WTC11 (cell line): ENCODE results near the gene RAX2. TPM values are rescaled to one million over a fixed set of nuclear protein-coding genes. Genes with fewer than 3 reads are reported as not detected.

Experiments used
- ATAC-seq: fragments of 200-7000 bp; cut with Tn5 transposase; 2 replicates; pipeline ENCODE4 v1.10.0; 2021; ENCODE audit warnings: mild to moderate bottlenecking, moderate library complexity
- CTCF ChIA-PET: fragments of 300-600 bp; sonication (Branson Sonifier 250); formaldehyde crosslinking; loops from one replicate; lab custom pipeline; 2021; ENCODE audit warnings: antibody characterized with exemption; lab: Charles Lee
- POLR2A ChIA-PET: fragments of 350-600 bp; sonication (Branson Sonifier 250); formaldehyde crosslinking; loops from one replicate; lab custom pipeline; 2021; ENCODE audit warnings: antibody characterized with exemption; lab: Charles Lee
- DNase-seq: peaks from one replicate; pipeline ENCODE4 v3.0.0; 2021; ENCODE audit warnings: low spot score
- H3K27ac Mint-ChIP-seq: 2 replicates; pipeline ENCODE4 v1.8.0; 2021; ENCODE audit warnings: mixed read lengths
- H3K27me3 Mint-ChIP-seq: 2 replicates; pipeline ENCODE4 v1.8.0; 2021; ENCODE audit warnings: low read depth, mild to moderate bottlenecking, moderate library complexity, mixed read lengths
- H3K36me3 Mint-ChIP-seq: 2 replicates; pipeline ENCODE4 v1.8.0; 2021; ENCODE audit warnings: mixed read lengths
- H3K4me1 Mint-ChIP-seq: 2 replicates; pipeline ENCODE4 v1.8.0; 2022; ENCODE audit warnings: mixed read lengths
- H3K4me3 Mint-ChIP-seq: 2 replicates; pipeline ENCODE4 v1.8.0; 2021; ENCODE audit warnings: mild to moderate bottlenecking, moderate library complexity, mixed read lengths
- H3K9me3 Mint-ChIP-seq: 2 replicates; pipeline ENCODE4 v1.8.0; 2021; ENCODE audit warnings: mixed read lengths
- ATF1 ChIP-seq: sonication (generic); formaldehyde crosslinking; IDR thresholded peaks from 2 replicates; pipeline ENCODE4 v1.8.1; 2023; ENCODE audit warnings: mild to moderate bottlenecking, moderate library complexity, missing genetic modification reagents
- ATF3 ChIP-seq: sonication (generic); formaldehyde crosslinking; conservative IDR thresholded peaks from 2 replicates; pipeline ENCODE4 v1.8.1; 2022; ENCODE audit warnings: mild to moderate bottlenecking, missing genetic modification reagents
- CBFB ChIP-seq: sonication (generic); formaldehyde crosslinking; IDR thresholded peaks from 2 replicates; pipeline ENCODE4 v1.8.1; 2022; ENCODE audit warnings: mild to moderate bottlenecking, low read depth, missing genetic modification reagents
- CDX4 ChIP-seq: fragments of 250-450 bp; sonication (Bioruptor Pico); IDR thresholded peaks from 2 replicates; pipeline ENCODE4 v1.9.0; 2021; ENCODE audit warnings: moderate library complexity, mild to moderate bottlenecking, inconsistent platforms, borderline replicate concordance
- CTCF ChIP-seq: fragments of 200-600 bp; IDR thresholded peaks from 2 replicates; pipeline ENCODE4 v1.8.0; 2022; ENCODE audit warnings: antibody characterized with exemption
- ETV6 ChIP-seq: sonication (generic); formaldehyde crosslinking; IDR thresholded peaks from 2 replicates; pipeline ENCODE4 v1.8.1; 2022; ENCODE audit warnings: mild to moderate bottlenecking, missing genetic modification reagents
- FOXK1 ChIP-seq: sonication (generic); formaldehyde crosslinking; IDR thresholded peaks from 2 replicates; pipeline ENCODE4 v1.8.0; 2022; ENCODE audit warnings: mild to moderate bottlenecking, moderate library complexity, missing genetic modification reagents
- GTF2I ChIP-seq: fragments of 250-450 bp; sonication (Bioruptor Pico); conservative IDR thresholded peaks from 2 replicates; pipeline ENCODE4 v1.4.0; 2021; ENCODE audit warnings: mild to moderate bottlenecking
- JUN ChIP-seq: sonication (generic); formaldehyde crosslinking; IDR thresholded peaks from 2 replicates; pipeline ENCODE4 v1.8.0; 2023; ENCODE audit warnings: mild to moderate bottlenecking, missing genetic modification reagents
- MAX ChIP-seq: sonication (generic); formaldehyde crosslinking; IDR thresholded peaks from 2 replicates; pipeline ENCODE4 v1.8.0; 2022; ENCODE audit warnings: mild to moderate bottlenecking, missing genetic modification reagents
- MXD4 ChIP-seq: fragments of 250-450 bp; sonication (Bioruptor Pico); IDR thresholded peaks from 2 replicates; pipeline ENCODE4 v1.8.0; 2021; ENCODE audit warnings: mild to moderate bottlenecking, moderate library complexity, borderline replicate concordance
- NFE2L1 ChIP-seq: sonication (generic); formaldehyde crosslinking; IDR thresholded peaks from 2 replicates; pipeline ENCODE4 v1.8.1; 2023; ENCODE audit warnings: missing genetic modification reagents
- PRDM15 ChIP-seq: sonication (generic); formaldehyde crosslinking; IDR thresholded peaks from 2 replicates; pipeline ENCODE4 v1.8.0; 2022; ENCODE audit warnings: missing genetic modification reagents
- TEAD1 ChIP-seq: sonication (generic); formaldehyde crosslinking; IDR thresholded peaks from 2 replicates; pipeline ENCODE4 v1.8.0; 2022; ENCODE audit warnings: mild to moderate bottlenecking, missing genetic modification reagents
- ZNF121 ChIP-seq: sonication (generic); formaldehyde crosslinking; IDR thresholded peaks from 2 replicates; pipeline ENCODE4 v1.8.0; 2023; ENCODE audit warnings: missing genetic modification reagents
- ZNF416 ChIP-seq: fragments of 250-450 bp; sonication (Bioruptor Pico); IDR thresholded peaks from 2 replicates; pipeline ENCODE4 v1.9.0; 2021; ENCODE audit warnings: mild to moderate bottlenecking, inconsistent platforms
- ZNF425 ChIP-seq: fragments of 250-450 bp; sonication (Bioruptor Pico); conservative IDR thresholded peaks from 2 replicates; pipeline ENCODE4 v1.9.0; 2021; ENCODE audit warnings: mild to moderate bottlenecking
- ZNF512 ChIP-seq: sonication (generic); formaldehyde crosslinking; IDR thresholded peaks from 2 replicates; pipeline ENCODE4 v1.8.1; 2022; ENCODE audit warnings: missing genetic modification reagents, borderline replicate concordance
- ZNF671 ChIP-seq: fragments of 250-450 bp; sonication (Bioruptor Pico); IDR thresholded peaks from 2 replicates; pipeline ENCODE4 v1.8.0; 2021; ENCODE audit warnings: mild to moderate bottlenecking
- total RNA-seq: library from RNA; stranded (reverse); gene quantifications from 3 replicates; pipeline ENCODE4 v1.2.3, GENCODE V29; 2021

The RAX2 gene
- total RNA-seq, 1 experiment from 2014 or later: 0.09 TPM

- no peak overlapping the region for H3K4me3 Mint-ChIP-seq
- ATAC-seq: no peak
- POLR2A ChIA-PET: no interaction called here
- TF ChIP-seq GTF2I (CRISPR knock-in tag) (no peak), ZNF121 (CRISPR knock-in tag) (0 out of 2 replicates have a peak, but pooled peaks have one; percentile 17)
- TF ChIP-seq, all 79 proteins: peak for 1
- Mint-ChIP-seq H3K4me1 (peaks cover 7% of the 10 kb centered on the region), H3K27me3 (peaks cover 11% of the 10 kb centered on the region), H3K27ac (no peak overlapping the region), H3K36me3 (peaks cover 21% of the 10 kb centered on the region), H3K9me3 (peaks cover 18% of the 10 kb centered on the region)
- no peak for DNase-seq
- CTCF ChIA-PET: interaction anchor here (0.6 to 1.0 kb wide), 2 partner anchors 10 to 34 kb away, joined by 3 read pairs; no protein-coding TSS in a partner anchor
Measured at GRCh38 chr19:3780786-3781304, 8.8 kb upstream of the RAX2 start.

- ATAC-seq: no peak
- ChIA-PET CTCF (interaction anchor here (0.5 kb wide), 1 partner anchor 15 kb away, joined by 3 read pairs; no protein-coding TSS in a partner anchor), POLR2A (interaction anchor here (0.5 kb wide), 1 partner anchor 328 kb away, joined by 3 read pairs; no protein-coding TSS in a partner anchor)
- H3K27me3 Mint-ChIP-seq: peaks cover 2% of the 10 kb centered on the region
- no peaks in the 10 kb centered on the region for H3K4me1 Mint-ChIP-seq
- DNase-seq: no peak
- TF ChIP-seq JUN (CRISPR knock-in tag) (no peak), ZNF671 (no peak), PRDM15 (no peak), MAX (CRISPR knock-in tag) (no peak), ZNF425 (no peak), ATF1 (CRISPR knock-in tag) (no peak)
- H3K36me3 Mint-ChIP-seq: peaks cover 21% of the 10 kb centered on the region
- H3K4me3 Mint-ChIP-seq: no peak overlapping the region
- peaks cover 18% of the 10 kb centered on the region for H3K9me3 Mint-ChIP-seq
- no peak overlapping the region for H3K27ac Mint-ChIP-seq
Measured at GRCh38 chr19:3778899-3779723, 7.1 kb upstream of the RAX2 start.

GRCh38 chr19:3778104-3778867 is 6.3 kb upstream of the RAX2 start:
- POLR2A ChIA-PET: no interaction called here
- CTCF ChIA-PET: no interaction called here
- H3K4me3 Mint-ChIP-seq: no peak overlapping the region
- TF ChIP-seq CDX4 (CRISPR knock-in tag): no peak
- no peak for TF ChIP-seq NFE2L1 (CRISPR knock-in tag)
- no peak for TF ChIP-seq CTCF
- no peak for TF ChIP-seq ATF3 (CRISPR knock-in tag)
- TF ChIP-seq ETV6 (CRISPR knock-in tag): no peak
- no peak for TF ChIP-seq CBFB (CRISPR knock-in tag)
- no peak for TF ChIP-seq TEAD1 (CRISPR knock-in tag)
- TF ChIP-seq JUN (CRISPR knock-in tag): no peak
- no peak for TF ChIP-seq ZNF416 (CRISPR knock-in tag)
- no peak for TF ChIP-seq ZNF512 (CRISPR knock-in tag)
- no peak for TF ChIP-seq FOXK1 (CRISPR knock-in tag)
- TF ChIP-seq MXD4 (CRISPR knock-in tag): no peak

More at GRCh38 chr19:3778104-3778867, 6.3 kb upstream of the RAX2 start:
- Mint-ChIP-seq H3K27me3 (no peaks in the 10 kb centered on the region; the same call in 1 of the 2 replicates), H3K36me3 (peaks cover 21% of the 10 kb centered on the region), H3K4me1 (no peaks in the 10 kb centered on the region), H3K27ac (no peak overlapping the region), H3K9me3 (peaks cover 18% of the 10 kb centered on the region)
- ATAC-seq (no peak), DNase-seq (no peak)
